ENCODE data around the gene PARP9. TPM values are rescaled to one million over a fixed set of nuclear protein-coding genes. Genes with fewer than 3 reads are reported as not detected.

The PARP9 gene
- total and polyA plus RNA-seq, 2 of the 4 experiments (the other 2 are of a cell fraction) = 6.7 to 7.7 TPM

DNA sequence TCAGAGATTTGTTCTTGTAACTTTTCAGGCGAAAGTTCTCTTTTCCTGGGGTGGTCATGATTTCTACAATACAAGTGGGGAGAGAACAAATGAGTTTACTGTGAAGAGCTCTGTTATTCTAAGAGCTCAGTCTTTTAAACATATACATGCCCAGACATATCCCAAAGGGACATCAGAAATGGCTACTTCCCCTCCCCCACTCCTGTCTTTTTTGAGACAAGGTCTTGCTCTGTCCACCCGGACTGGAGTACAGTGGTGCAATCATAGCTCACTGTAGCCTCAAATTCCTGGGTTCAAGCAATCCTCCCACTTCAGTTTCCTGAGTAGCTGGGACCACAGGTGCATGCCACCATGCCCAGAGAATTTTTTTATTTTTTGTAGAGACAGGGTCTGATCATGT lies 67.6 kb downstream of the PARP9 start:
- peak overlapping the region in 1 of 2 experiments; percentile 86; a peak in 2 of 4 replicates for H4K8ac ChIP-seq (ENCODE audit: low read depth in 2 of 2, low read length in 2 of 2)
- intact Hi-C loops (cut with micrococcal nuclease) = no loop called here
- H2BK120ac ChIP-seq (ENCODE audit: low read depth, low read length) = peak overlapping the region; percentile 86
- no TSS peak for BruUV-seq (replicated peaks)
- H3K9ac ChIP-seq (ENCODE audit: low read depth, low read length) = no peak overlapping the region
- H3K56ac ChIP-seq (ENCODE audit: extremely low read depth, insufficient read depth, low read length) = no peak overlapping the region
- no peaks in the 10 kb centered on the region for H3K27me3 ChIP-seq (ENCODE audit: control insufficient read depth, insufficient read depth, low read length)
- H3K9me1 ChIP-seq (ENCODE audit: insufficient read depth, low read length) = peaks cover 10% of the 10 kb centered on the region; the same call in 1 of the 2 replicates
- H3K4ac ChIP-seq (ENCODE audit: low read depth, low read length) = peak overlapping the region; percentile 68; the same call in 1 of the 2 replicates
- TF ChIP-seq NFE2L2 (IDR thresholded peaks at IDR 0.05; ENCODE audit: low read depth, low read length) (no peak), RCOR1 (IDR thresholded peaks at IDR 0.05; ENCODE audit: insufficient replicate concordance, low read length) (no peak), CHD1 (IDR thresholded peaks at IDR 0.05; ENCODE audit: low read depth, low read length) (no peak), USF2 (IDR thresholded peaks at IDR 0.05; ENCODE audit: low read depth, low read length) (no peak), FOS (IDR thresholded peaks at IDR 0.05; ENCODE audit: low read depth, low read length) (no peak), SMC3 (IDR thresholded peaks at IDR 0.05; ENCODE audit: low read depth, low read length) (no peak), BHLHE40 (IDR thresholded peaks at IDR 0.05; ENCODE audit: low read depth, low read length) (no peak), MAZ (IDR thresholded peaks at IDR 0.05; ENCODE audit: borderline replicate concordance, low read depth, low read length) (no peak), CEBPB (IDR thresholded peaks at IDR 0.05; ENCODE audit: low read depth, low read length) (no peak), MXI1 (IDR thresholded peaks at IDR 0.05; ENCODE audit: borderline replicate concordance, low read depth, low read length) (no peak), MAFK (IDR thresholded peaks at IDR 0.05; ENCODE audit: low read depth, low read length) (no peak), RAD21 (IDR thresholded peaks at IDR 0.05; ENCODE audit: low read length) (no peak)
- TF ChIP-seq, protein P1, sequence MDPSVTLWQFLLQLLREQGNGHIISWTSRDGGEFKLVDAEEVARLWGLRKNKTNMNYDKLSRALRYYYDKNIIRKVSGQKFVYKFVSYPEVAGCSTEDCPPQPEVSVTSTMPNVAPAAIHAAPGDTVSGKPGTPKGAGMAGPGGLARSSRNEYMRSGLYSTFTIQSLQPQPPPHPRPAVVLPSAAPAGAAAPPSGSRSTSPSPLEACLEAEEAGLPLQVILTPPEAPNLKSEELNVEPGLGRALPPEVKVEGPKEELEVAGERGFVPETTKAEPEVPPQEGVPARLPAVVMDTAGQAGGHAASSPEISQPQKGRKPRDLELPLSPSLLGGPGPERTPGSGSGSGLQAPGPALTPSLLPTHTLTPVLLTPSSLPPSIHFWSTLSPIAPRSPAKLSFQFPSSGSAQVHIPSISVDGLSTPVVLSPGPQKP (IDR thresholded peaks at IDR 0.05; ENCODE audit: borderline replicate concordance, low read depth, low read length) = no peak
- H2BK5ac ChIP-seq (ENCODE audit: low read depth, low read length, poor library complexity, severe bottlenecking) = peak overlapping the region; percentile 88
- DNase-seq (no peak), ATAC-seq (ENCODE audit: low read depth) (no peak)
- H3K36me3 ChIP-seq (ENCODE audit: control insufficient read depth, insufficient read depth, low read length) = peaks cover 3% of the 10 kb centered on the region
- peak overlapping the region; percentile 65; the same call in 1 of the 2 replicates for H3K23ac ChIP-seq (ENCODE audit: low read depth, low read length)
- H4K91ac ChIP-seq (ENCODE audit: insufficient read depth, low read depth, low read length) = peak overlapping the region; percentile 72; the same call in 1 of the 2 replicates
- H2BK20ac ChIP-seq (ENCODE audit: low read depth, low read length) = peak overlapping the region; percentile 47; the same call in 1 of the 2 replicates
- in situ Hi-C loops (cut with MboI; ENCODE audit: low sequenced_read_pairs) = no loop called here
- no peak overlapping the region for H2AFZ ChIP-seq (replicated peaks; ENCODE audit: low read length, poor library complexity)
- H3K9me3 ChIP-seq (ENCODE audit: control insufficient read depth, insufficient read depth, low read length) = no peaks in the 10 kb centered on the region
- H3K27ac ChIP-seq (ENCODE audit: insufficient read depth, low read length) = peak overlapping the region; percentile 44; the same call in 1 of the 2 replicates
- peak overlapping the region; percentile 44; the same call in 1 of the 2 replicates for H4K5ac ChIP-seq (ENCODE audit: low read depth, low read length)
- H2BK15ac ChIP-seq (ENCODE audit: low read depth, low read length) = 0 out of 3 replicates have a peak overlapping the region, but pooled peaks have one; percentile 52
- no peak overlapping the region; the same call in 1 of the 2 replicates for H3K4me2 ChIP-seq (ENCODE audit: low read depth, low read length)
- peaks cover 5% of the 10 kb centered on the region; the same call in 1 of the 2 replicates for H3K4me1 ChIP-seq (ENCODE audit: control insufficient read depth, insufficient read depth, low read length)
- peak overlapping the region; percentile 54 for H3K18ac ChIP-seq (ENCODE audit: low read depth, low read length)
- CTCF ChIA-PET = no interaction called here
- dilution Hi-C loops (cut with HindIII; ENCODE audit: low sequenced_read_pairs, unreplicated experiment) = no loop called here
- no peak overlapping the region for H2AK9ac ChIP-seq (replicated peaks; ENCODE audit: low read depth, low read length, poor library complexity)
- no peak overlapping the region for H3K4me3 ChIP-seq (ENCODE audit: insufficient read depth, low read depth, low read length)
- POLR2A ChIA-PET (ENCODE audit: unreplicated experiment) = no interaction called here
- WGBS, 2 experiments (ENCODE audit: extremely low coverage in 2 of 2, insufficient read length in 1 of 2) = no CpG with 5 or more reads among the region's 2 CpGs
- H2AK5ac ChIP-seq (ENCODE audit: low read depth, low read length) = no peak overlapping the region
- H3K14ac ChIP-seq (replicated peaks; ENCODE audit: low read depth, low read length) = peak overlapping the region; percentile 55
- H4K20me1 ChIP-seq (ENCODE audit: insufficient read depth, low read length) = peaks cover 42% of the 10 kb centered on the region
- H3K79me1 ChIP-seq (ENCODE audit: low read depth in 1 of 2, low read length in 2 of 2) = peaks cover 22 to 63% of the 10 kb centered on the region in 2 experiments

Data from IMR-90 (cell line).